Upper lobe of left lung (tissue), 6 donors: ENCODE data around the gene MDK. TPM values are rescaled to one million over a fixed set of nuclear protein-coding genes. Genes with fewer than 3 reads are reported as not detected.

Source experiments
- ATAC-seq, 2 donors: fragments of 200-7000 bp; cut with Tn5 transposase; one replicate each; pipeline ENCODE4 v1.9.1; 2022; ENCODE audit warnings: mild to moderate bottlenecking in 2 of 2, moderate library complexity in 2 of 2; ENCODE audit not compliant: low FRiP score in 2 of 2
- DNase-seq, 2 donors: peaks; one replicate each; pipeline ENCODE4 v3.0.0-alpha.2; 2019 to 2020
- H3K27ac ChIP-seq, 4 donors: fragments of 200-600 bp; sonication (generic); one replicate each; pipeline ENCODE4 v1.5.1; 2016 to 2019
- H3K27me3 ChIP-seq, 4 donors: fragments of 200-600 bp; sonication (generic); one replicate each; pipeline ENCODE4 v1.5.1; 2017 to 2019
- H3K36me3 ChIP-seq, 4 donors: fragments of 200-600 bp; sonication (generic); one replicate each; pipeline ENCODE4 v1.5.1; 2016 to 2019
- H3K4me1 ChIP-seq, 4 donors: fragments of 200-600 bp; sonication (generic); one replicate each; pipeline ENCODE4 v1.5.1; 2018 to 2019
- H3K4me3 ChIP-seq, 4 donors: fragments of 200-600 bp; sonication (generic); one replicate each; pipeline ENCODE4 v1.5.1; 2017 to 2019; ENCODE audit warnings: mild to moderate bottlenecking in 2 of 4, moderate library complexity in 1 of 4
- H3K9me3 ChIP-seq, 4 donors: fragments of 200-600 bp; sonication (generic); one replicate each; pipeline ENCODE4 v1.5.1; 2018 to 2019
- CTCF ChIP-seq, 6 experiments: fragments of 450-650 bp in 4 of 6; fragments of 200-600 bp in 2 of 6; sonication (generic) in 2 of 6; IDR thresholded peaks; one replicate each; pipeline ENCODE4 v1.5.1; 2016 to 2019; ENCODE audit warnings: antibody characterized with exemption in 6 of 6
- EP300 ChIP-seq, 4 donors: sonication (generic); formaldehyde crosslinking; IDR thresholded peaks; one replicate each; pipeline ENCODE4 v1.5.1; 2017; ENCODE audit warnings: antibody characterized with exemption in 4 of 4, control low read depth in 2 of 4
- POLR2A ChIP-seq, 4 donors: fragments of 450-650 bp; IDR thresholded peaks; one replicate each; pipeline ENCODE4 v1.5.1; 2016 to 2017; ENCODE audit warnings: antibody characterized with exemption in 4 of 4, mild to moderate bottlenecking in 2 of 4
- POLR2AphosphoS5 ChIP-seq, 2 donors: sonication (generic); formaldehyde crosslinking; IDR thresholded peaks; one replicate each; pipeline ENCODE4 v1.5.1; 2017; ENCODE audit warnings: antibody characterized with exemption in 2 of 2
- WGBS, 2 donors: methylation state at CpG; one replicate each; pipeline ENCODE4 v1.1.5; 2017 to 2018; 5-methylcytosine and 5-hydroxymethylcytosine counted together
- total RNA-seq, 6 donors: library from RNA; depleted of rRNA in 4 of 6; stranded (reverse); fragments of >200 nt in 4 of 6; gene quantifications; one replicate each; pipeline versions ENCODE4 v1.1.0 to v1.2.1, GENCODE V29; 2016 to 2021
- donor health status: DM: no; HTN: no; CAD: no; lungs with moderate emphysema.
- donor health status: DM: no; HTN: yes; CAD: no; lungs with severe emphysema.

Gene MDK
- 10 to 100 TPM in 5 of 6 donors, not detected in 1; 14.3 to 44.8 (median 34.1) TPM for total RNA-seq

GRCh38 chr11:46381048-46381818 is at the start of gene MDK:
Gene MDK, plus strand, starts transcription at chr11:46381669. Its CDS starts 389 bp downstream, at chr11:46382058.
- peaks cover 18 to 40% (median 27%) of the 10 kb centered on the region in 4 donors for H3K4me1 ChIP-seq
- H3K4me3 ChIP-seq: peak within 1 kb of the TSS; percentile 67 to 92 (median 74)
- DNase-seq (peak in 1 of 2 donors; percentile 89), ATAC-seq (peak in 1 of 2 donors; percentile 34)
- H3K9me3 ChIP-seq: no peaks in the 10 kb centered on the region
- TF ChIP-seq POLR2A (IDR thresholded peaks at IDR 0.05) (no peak), EP300 (IDR thresholded peaks at IDR 0.05) (no peak), CTCF (IDR thresholded peaks at IDR 0.05) (no peak), POLR2AphosphoS5 (IDR thresholded peaks at IDR 0.05) (no peak)
- peaks cover 0 to 23% (median 14%) of the 10 kb centered on the region in 4 donors for H3K36me3 ChIP-seq
- WGBS, 2 donors: 0% methylated on average over 13 of the region's 96 CpGs; no CpG with 5 or more reads in 1 of the 2 donors
- H3K27ac ChIP-seq: peak within 1 kb of the TSS; percentile 71 to 88 (median 77)
- peaks cover 0 to 10% (median 2%) of the 10 kb centered on the region in 4 donors for H3K27me3 ChIP-seq

GRCh38 chr11:46332093-46332567 is 49.3 kb upstream of the MDK start:
- Histone ChIP-seq H3K27ac (no peak overlapping the region), H3K4me1 (peaks cover 16 to 39% (median 29%) of the 10 kb centered on the region in 4 donors), H3K4me3 (peak overlapping the region in 3 of 4 donors; percentile 45 to 49 (median 47)), H3K27me3 (peaks cover 2 to 18% (median 8%) of the 10 kb centered on the region in 4 donors), H3K36me3 (no peaks in the 10 kb centered on the region), H3K9me3 (no peaks in the 10 kb centered on the region)
- ATAC-seq (no peak), DNase-seq (no peak)
- WGBS, 2 donors: 48 to 50% methylated on average over 6 to 8 of the region's 8 CpGs
- TF ChIP-seq EP300 (IDR thresholded peaks at IDR 0.05) (no peak), POLR2A (IDR thresholded peaks at IDR 0.05) (no peak), CTCF (IDR thresholded peaks at IDR 0.05) (no peak), POLR2AphosphoS5 (IDR thresholded peaks at IDR 0.05) (no peak)

GRCh38 chr11:46332568-46333393 is 48.7 kb upstream of the MDK start:
- no peak overlapping the region for H3K27ac ChIP-seq
- ATAC-seq (peak in 1 of 2 donors; percentile 31), DNase-seq (peak in 1 of 2 donors; percentile 89)
- no peaks in the 10 kb centered on the region for H3K36me3 ChIP-seq
- H3K4me1 ChIP-seq: peaks cover 16 to 45% (median 30%) of the 10 kb centered on the region in 4 donors
- peak overlapping the region; percentile 22 to 49 (median 46) for H3K4me3 ChIP-seq
- TF ChIP-seq EP300 (IDR thresholded peaks at IDR 0.05): no peak
- TF ChIP-seq POLR2A (IDR thresholded peaks at IDR 0.05): no peak
- no peak for TF ChIP-seq CTCF (IDR thresholded peaks at IDR 0.05)
- TF ChIP-seq POLR2AphosphoS5 (IDR thresholded peaks at IDR 0.05): no peak
- H3K27me3 ChIP-seq: peaks cover 2 to 18% (median 8%) of the 10 kb centered on the region in 4 donors
- 1 to 2% methylated on average over 25 to 39 of the region's 99 CpGs for WGBS, 2 donors
- no peaks in the 10 kb centered on the region for H3K9me3 ChIP-seq

- ATAC-seq (no peak), DNase-seq (no peak)
- WGBS, 2 donors: 13 to 22% methylated on average over 5 to 20 of the region's 25 CpGs
- Histone ChIP-seq H3K27ac (no peak overlapping the region), H3K4me3 (peak overlapping the region in 3 of 4 donors; percentile 45 to 49 (median 47)), H3K36me3 (no peaks in the 10 kb centered on the region), H3K27me3 (peaks cover 2 to 18% (median 8%) of the 10 kb centered on the region in 4 donors), H3K9me3 (no peaks in the 10 kb centered on the region), H3K4me1 (peaks cover 21 to 52% (median 36%) of the 10 kb centered on the region in 4 donors)
- TF ChIP-seq POLR2A (IDR thresholded peaks at IDR 0.05) (no peak), CTCF (IDR thresholded peaks at IDR 0.05) (no peak), POLR2AphosphoS5 (IDR thresholded peaks at IDR 0.05) (no peak), EP300 (IDR thresholded peaks at IDR 0.05) (no peak)
Measured at GRCh38 chr11:46333394-46333947, 48.0 kb upstream of the MDK start.
